Kidney (tissue), 14 donors: ENCODE measurements around the gene VEGFC. TPM values are rescaled to one million over a fixed set of nuclear protein-coding genes. Genes with fewer than 3 reads are reported as not detected.

Experiments
- DNase-seq, 5 donors: peaks; one replicate each; pipeline ENCODE4 v3.0.0-alpha.2; 2013 to 2020
- FAIRE-seq: peaks from 2 replicates; lab custom pipeline; 2012; peaks lifted over from hg19 to GRCh38; lab: Jason Lieb, UNC
- H3K27ac ChIP-seq, 2 donors: one replicate each; pipeline ENCODE4 v1.7.0; 2013; ENCODE audit warnings: low read depth in 2 of 2, low read length in 2 of 2, inconsistent platforms in 1 of 2
- H3K27me3 ChIP-seq: one replicate; pipeline ENCODE4 v1.7.1; 2013; ENCODE audit warnings: low read length, inconsistent platforms; ENCODE audit not compliant: control insufficient read depth, insufficient read depth
- H3K36me3 ChIP-seq, 3 donors: one replicate each; pipeline versions ENCODE4 v1.7.0 to v1.7.1; 2013; ENCODE audit warnings: low read length in 3 of 3, control low read depth in 1 of 3, inconsistent platforms in 1 of 3; ENCODE audit not compliant: insufficient read depth in 3 of 3, control insufficient read depth in 2 of 3
- H3K4me1 ChIP-seq, 3 donors: one replicate each; pipeline versions ENCODE4 v1.7.0 to v1.7.1; 2013; ENCODE audit warnings: low read length in 3 of 3, inconsistent platforms in 1 of 3, low read depth in 1 of 3; ENCODE audit not compliant: control insufficient read depth in 2 of 3, insufficient read depth in 2 of 3
- H3K4me3 ChIP-seq, 3 donors: one replicate each; pipeline versions ENCODE4 v1.7.0 to v1.8.1; 2013; ENCODE audit warnings: low read length in 3 of 3, control low read depth in 1 of 3, inconsistent platforms in 1 of 3
- H3K9ac ChIP-seq, 3 donors: one replicate each; pipeline versions ENCODE4 v1.7.0 to v1.7.1; 2013; ENCODE audit warnings: low read length in 3 of 3, control low read depth in 1 of 3, inconsistent platforms in 1 of 3
- H3K9me3 ChIP-seq, 3 donors: one replicate each; pipeline versions ENCODE4 v1.7.0 to v1.7.1; 2013; ENCODE audit warnings: low read length in 3 of 3, control low read depth in 1 of 3, inconsistent platforms in 1 of 3; ENCODE audit not compliant: control insufficient read depth in 2 of 3, insufficient read depth in 1 of 3
- intact Hi-C: fragments of 100-400 bp; cut with DNase I; formaldehyde crosslinking; loops from one replicate; pipeline ENCODE4 v1.11.1; 2022
- polyA plus RNA-seq: library from polyadenylated mRNA; stranded (reverse); fragments of 350-450 nt; fragmentation: Illumina TruSeq; extraction: RNeasy Lipid Tissue Mini Kit (QIAGEN cat#74804); gene quantifications from one replicate; pipeline ENCODE4 v1.2.3, GENCODE V29; 2014; ENCODE audit warnings: low read depth, low replicate concordance; ENCODE audit not compliant: insufficient read depth
- total RNA-seq: library from RNA; stranded (reverse); fragmentation: NEBNext Ultra II Directional; extraction: Animal tissue kit (Norgen Biotek cat#: 25700); gene quantifications from one replicate; pipeline ENCODE4 v1.2.1, GENCODE V29; 2021
- TF ChIP-seq, protein P1 (sequence below): IDR thresholded peaks from 3 replicates; pipeline ENCODE4 v1.5.1; 2012; ENCODE audit warnings: mild to moderate bottlenecking, moderate library complexity, borderline replicate concordance; ENCODE audit not compliant: insufficient read depth; ENCODE audit errors: extremely low read depth
- donor health status: control.
- donor health status: control.
- donor health status: control.
- donor health status: control.
- donor health status: control.
- donor health status: DM: yes; HTN: yes; CAD: no.
- donor health status: Normal renal cell carcinoma (clear cell type).

The VEGFC gene
- total and polyA plus RNA-seq, 2 donors from 2014 or later, result 6.6 to 14.3 TPM

DNA sequence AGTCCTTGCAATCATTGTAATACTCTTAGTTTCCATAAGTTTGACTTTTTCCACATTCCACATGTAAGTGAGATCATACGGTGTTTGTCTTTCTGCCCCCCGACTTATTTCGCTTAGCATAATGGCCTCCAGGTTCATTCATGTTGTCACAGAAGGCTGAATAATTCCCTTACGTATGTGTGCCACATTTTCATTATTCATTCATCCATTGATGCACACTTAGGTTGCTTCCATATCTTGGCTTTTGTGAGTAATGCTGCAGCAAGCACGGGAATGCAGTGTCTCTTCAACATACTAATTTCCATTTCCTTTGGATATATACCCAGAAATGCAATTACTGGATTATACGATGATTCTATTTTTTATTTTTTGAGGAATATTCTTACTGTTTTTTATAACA is 22.0 kb upstream of the VEGFC start:
- Histone ChIP-seq H3K4me3 (no peak overlapping the region), H3K4me1 (no peaks in the 10 kb centered on the region), H3K9me3 (no peaks in the 10 kb centered on the region), H3K9ac (no peak overlapping the region), H3K27me3 (no peaks in the 10 kb centered on the region), H3K27ac (no peak overlapping the region), H3K36me3 (no peaks in the 10 kb centered on the region)
- intact Hi-C loops, result no loop called here
- DNase-seq, result no peak
- no peak for FAIRE-seq
- TF ChIP-seq, protein P1, sequence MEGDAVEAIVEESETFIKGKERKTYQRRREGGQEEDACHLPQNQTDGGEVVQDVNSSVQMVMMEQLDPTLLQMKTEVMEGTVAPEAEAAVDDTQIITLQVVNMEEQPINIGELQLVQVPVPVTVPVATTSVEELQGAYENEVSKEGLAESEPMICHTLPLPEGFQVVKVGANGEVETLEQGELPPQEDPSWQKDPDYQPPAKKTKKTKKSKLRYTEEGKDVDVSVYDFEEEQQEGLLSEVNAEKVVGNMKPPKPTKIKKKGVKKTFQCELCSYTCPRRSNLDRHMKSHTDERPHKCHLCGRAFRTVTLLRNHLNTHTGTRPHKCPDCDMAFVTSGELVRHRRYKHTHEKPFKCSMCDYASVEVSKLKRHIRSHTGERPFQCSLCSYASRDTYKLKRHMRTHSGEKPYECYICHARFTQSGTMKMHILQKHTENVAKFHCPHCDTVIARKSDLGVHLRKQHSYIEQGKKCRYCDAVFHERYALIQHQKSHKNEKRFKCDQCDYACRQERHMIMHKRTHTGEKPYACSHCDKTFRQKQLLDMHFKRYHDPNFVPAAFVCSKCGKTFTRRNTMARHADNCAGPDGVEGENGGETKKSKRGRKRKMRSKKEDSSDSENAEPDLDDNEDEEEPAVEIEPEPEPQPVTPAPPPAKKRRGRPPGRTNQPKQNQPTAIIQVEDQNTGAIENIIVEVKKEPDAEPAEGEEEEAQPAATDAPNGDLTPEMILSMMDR, result no peak

DNA sequence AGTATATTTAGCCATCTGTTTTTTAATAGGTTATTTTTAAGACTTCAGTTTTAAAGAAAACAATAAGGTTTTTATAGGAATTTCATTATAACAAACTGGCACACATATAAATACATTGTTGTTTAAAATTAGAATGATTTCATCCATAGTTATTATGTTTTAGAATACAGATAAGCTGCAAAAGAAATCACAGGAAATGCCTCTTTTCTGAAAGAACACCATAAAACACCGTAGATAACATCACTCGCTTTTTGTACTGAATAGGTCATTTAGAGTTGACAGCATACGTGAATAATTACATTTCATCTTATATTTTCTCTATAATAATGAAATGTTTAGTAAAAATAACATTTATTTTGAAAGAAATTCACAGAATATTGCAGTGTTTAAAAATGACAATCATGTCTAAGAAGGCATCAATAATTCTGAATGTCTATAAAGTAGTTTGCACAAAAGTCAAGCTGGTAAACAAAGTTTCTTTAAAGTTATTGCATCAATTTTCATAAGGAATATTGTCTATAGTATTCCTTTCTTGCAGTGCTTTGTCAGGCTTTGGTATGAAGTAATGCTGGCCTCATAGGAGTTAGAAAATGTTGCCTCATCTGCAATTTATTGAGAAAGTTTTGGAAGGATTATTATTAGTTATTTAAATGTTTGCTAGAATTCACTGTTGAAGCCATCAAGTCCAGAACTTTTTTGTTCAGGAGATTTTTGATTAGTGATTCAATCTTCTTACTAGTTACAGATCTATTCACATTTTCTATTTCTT is 17.9 kb upstream of the VEGFC start:
- Histone ChIP-seq H3K36me3 (no peaks in the 10 kb centered on the region), H3K9me3 (peaks cover 0 to 3% (median 0%) of the 10 kb centered on the region in 3 donors), H3K27me3 (no peaks in the 10 kb centered on the region), H3K4me3 (no peak overlapping the region), H3K27ac (no peak overlapping the region), H3K9ac (no peak overlapping the region), H3K4me1 (no peaks in the 10 kb centered on the region)
- TF ChIP-seq, protein P1, result no peak
- intact Hi-C loops, result no loop called here
- DNase-seq (no peak), FAIRE-seq (no peak)

DNA sequence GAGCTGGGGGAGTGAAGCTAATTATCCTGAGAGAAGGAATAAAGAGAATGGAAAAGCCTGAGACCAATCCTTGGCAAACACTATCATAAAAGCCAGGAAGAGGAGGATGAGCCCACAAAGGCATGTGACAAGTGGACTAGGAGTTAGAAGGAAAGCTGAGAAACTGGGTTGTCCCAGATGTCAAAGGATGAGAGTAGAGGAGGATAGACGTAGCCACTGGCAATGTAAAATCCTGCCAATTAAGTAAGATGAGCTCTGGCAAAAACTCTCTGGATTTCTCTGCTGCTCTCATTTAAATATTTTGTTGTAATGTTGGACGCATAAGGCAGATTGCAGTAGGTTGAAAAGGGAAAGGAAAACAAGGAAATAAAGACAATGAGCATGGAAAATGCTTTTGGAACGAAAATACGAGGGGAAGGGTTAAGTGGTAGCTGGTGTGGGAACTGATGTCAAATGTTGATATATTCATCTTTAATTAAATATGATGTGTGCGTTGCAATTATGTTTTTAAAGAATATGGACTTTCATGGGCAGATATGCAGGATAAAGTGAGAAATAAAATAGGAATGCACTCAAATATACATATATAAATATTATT is 14.2 kb upstream of the VEGFC start:
- FAIRE-seq (no peak), DNase-seq (no peak)
- H3K27me3 ChIP-seq, result no peaks in the 10 kb centered on the region
- H3K27ac ChIP-seq, result no peak overlapping the region
- peaks cover 0 to 3% (median 0%) of the 10 kb centered on the region in 3 donors for H3K9me3 ChIP-seq
- H3K4me1 ChIP-seq, result no peaks in the 10 kb centered on the region
- H3K9ac ChIP-seq, result no peak overlapping the region
- intact Hi-C loops, result no loop called here
- TF ChIP-seq, protein P1, result no peak
- H3K36me3 ChIP-seq, result no peaks in the 10 kb centered on the region
- H3K4me3 ChIP-seq, result no peak overlapping the region
